CD14-positive monocyte (primary cell): ENCODE measurements around the gene RNF212B. TPM values are rescaled to one million over a fixed set of nuclear protein-coding genes. Genes with fewer than 3 reads are reported as not detected.

Experiments
- DNase-seq, 3 donors: peaks; one replicate each; pipeline ENCODE4 v3.0.0-alpha.2; 2011 to 2022
- H2AFZ ChIP-seq: 2 replicates; pipeline ENCODE4 v1.6.0; 2012; ENCODE audit warnings: mild to moderate bottlenecking, low read depth, low read length, inconsistent platforms; ENCODE audit not compliant: insufficient read depth, poor library complexity, severe bottlenecking
- H3K27ac ChIP-seq, 2 donors: 1 replicate in 1 of 2; 2 replicates in 1 of 2; pipeline ENCODE4 v1.5.1; 2012 to 2013; ENCODE audit warnings: low read length in 2 of 2, control low read depth in 1 of 2, inconsistent platforms in 1 of 2, low read depth in 1 of 2, mild to moderate bottlenecking in 1 of 2
- H3K27me3 ChIP-seq, 2 donors: one replicate each; pipeline versions ENCODE4 v1.6.0 to v1.6.1; 2011 to 2013; ENCODE audit warnings: low read length in 2 of 2; ENCODE audit not compliant: control insufficient read depth in 2 of 2, insufficient read depth in 2 of 2
- H3K36me3 ChIP-seq, 2 donors: replicated peaks in 1 of 2; 1 replicate in 1 of 2; 2 replicates in 1 of 2; pipeline versions ENCODE4 v1.5.1 to v1.6.1; 2012 to 2013; ENCODE audit warnings: low read length in 2 of 2, control low read depth in 1 of 2, inconsistent platforms in 1 of 2, mild to moderate bottlenecking in 1 of 2; ENCODE audit not compliant: insufficient read depth in 2 of 2, control insufficient read depth in 1 of 2
- H3K4me1 ChIP-seq, 2 donors: 1 replicate in 1 of 2; 2 replicates in 1 of 2; pipeline versions ENCODE4 v1.5.1 to v1.6.1; 2012 to 2013; ENCODE audit warnings: low read length in 2 of 2, control low read depth in 1 of 2, inconsistent platforms in 1 of 2, mild to moderate bottlenecking in 1 of 2, moderate library complexity in 1 of 2; ENCODE audit not compliant: insufficient read depth in 2 of 2, control insufficient read depth in 1 of 2
- H3K4me2 ChIP-seq: replicated peaks from 2 replicates; pipeline ENCODE3; 2012; ENCODE audit warnings: low read length, moderate library complexity, mild to moderate bottlenecking; ENCODE audit not compliant: poor library complexity, severe bottlenecking; ENCODE audit errors: extremely low read depth
- H3K4me3 ChIP-seq, 3 experiments: fragments of 200-600 bp in 1 of 3; sonication (generic) in 1 of 3; replicated peaks in 1 of 3; 1 replicate in 2 of 3; 2 replicates in 1 of 3; pipeline ENCODE4 v1.5.1; 2011 to 2013; ENCODE audit warnings: low read length in 3 of 3, mild to moderate bottlenecking in 3 of 3, control low read depth in 2 of 3, low read depth in 2 of 3, inconsistent platforms in 1 of 3, moderate library complexity in 1 of 3
- H3K79me2 ChIP-seq: 2 replicates; pipeline ENCODE4 v1.6.0; 2012; ENCODE audit warnings: mild to moderate bottlenecking, control low read depth, inconsistent platforms, low read length, moderate library complexity; ENCODE audit not compliant: insufficient read depth
- H3K9ac ChIP-seq: 2 replicates; pipeline ENCODE4 v1.6.0; 2017; ENCODE audit warnings: low read length, mild to moderate bottlenecking; ENCODE audit not compliant: insufficient read depth, poor library complexity, severe bottlenecking
- H3K9me3 ChIP-seq, 2 donors: replicated peaks in 1 of 2; 1 replicate in 1 of 2; 2 replicates in 1 of 2; pipeline versions ENCODE4 v1.5.1 to v1.6.1; 2012 to 2013; ENCODE audit warnings: low read length in 2 of 2, control low read depth in 1 of 2; ENCODE audit not compliant: control insufficient read depth in 1 of 2, insufficient read depth in 1 of 2
- H4K20me1 ChIP-seq: 2 replicates; pipeline ENCODE4 v1.6.0; 2012; ENCODE audit warnings: mild to moderate bottlenecking, low read length, control low read depth, moderate library complexity; ENCODE audit not compliant: insufficient read depth
- H3K27ac Mint-ChIP-seq, 7 donors: one replicate each; pipeline ENCODE4 v1.8.0; 2020; ENCODE audit warnings: mild to moderate bottlenecking in 7 of 7, mixed read lengths in 7 of 7, moderate library complexity in 6 of 7, inconsistent platforms in 2 of 7
- H3K27me3 Mint-ChIP-seq, 3 donors: one replicate each; pipeline ENCODE4 v1.8.0; 2021 to 2022; ENCODE audit warnings: low read depth in 3 of 3, mild to moderate bottlenecking in 3 of 3, mixed read lengths in 3 of 3, moderate library complexity in 3 of 3, inconsistent platforms in 1 of 3
- H3K36me3 Mint-ChIP-seq, 2 donors: one replicate each; pipeline ENCODE4 v1.8.0; 2020; ENCODE audit warnings: mixed read lengths in 2 of 2, inconsistent platforms in 1 of 2, mild to moderate bottlenecking in 1 of 2
- H3K4me1 Mint-ChIP-seq: one replicate; pipeline ENCODE4 v1.8.0; 2020; ENCODE audit warnings: mild to moderate bottlenecking, mixed read lengths
- H3K4me3 Mint-ChIP-seq, 2 donors: one replicate each; pipeline ENCODE4 v1.8.0; 2020; ENCODE audit warnings: mild to moderate bottlenecking in 2 of 2, mixed read lengths in 2 of 2, moderate library complexity in 1 of 2
- H3K9me3 Mint-ChIP-seq, 7 donors: one replicate each; pipeline ENCODE4 v1.8.0; 2020 to 2022; ENCODE audit warnings: mixed read lengths in 7 of 7, mild to moderate bottlenecking in 6 of 7, moderate library complexity in 6 of 7, inconsistent platforms in 2 of 7
- WGBS: methylation state at CpG from one replicate; pipeline ENCODE4 v1.1.5; 2013; ENCODE audit warnings: missing lambda C conversion rate; ENCODE audit not compliant: insufficient coverage; 5-methylcytosine and 5-hydroxymethylcytosine counted together
- intact Hi-C, 2 donors: fragments of 100-400 bp; cut with micrococcal nuclease; formaldehyde crosslinking; loops; one replicate each; pipeline versions ENCODE4 v1.15.0 to v1.15.1; 2023
- polyA plus RNA-seq, 3 donors: library from polyadenylated mRNA; depleted of rRNA in 1 of 3; unstranded in 2 of 3; stranded (reverse) in 1 of 3; fragments of 300-500 nt in 2 of 3; fragments of >200 nt in 1 of 3; fragmentation: Illumina TruSeq in 2 of 3; gene quantifications; 1 replicate in 2 of 3; 2 replicates in 1 of 3; pipeline ENCODE4 v1.2.3, GENCODE V29; 2012 to 2021
- TF ChIP-seq, protein P1 (sequence below): fragments of 200-600 bp; IDR thresholded peaks from one replicate; pipeline ENCODE4 v1.8.0; 2022; ENCODE audit warnings: antibody characterized with exemption, mild to moderate bottlenecking

Gene RNF212B
- polyA plus RNA-seq, 3 donors = not detected

DNA sequence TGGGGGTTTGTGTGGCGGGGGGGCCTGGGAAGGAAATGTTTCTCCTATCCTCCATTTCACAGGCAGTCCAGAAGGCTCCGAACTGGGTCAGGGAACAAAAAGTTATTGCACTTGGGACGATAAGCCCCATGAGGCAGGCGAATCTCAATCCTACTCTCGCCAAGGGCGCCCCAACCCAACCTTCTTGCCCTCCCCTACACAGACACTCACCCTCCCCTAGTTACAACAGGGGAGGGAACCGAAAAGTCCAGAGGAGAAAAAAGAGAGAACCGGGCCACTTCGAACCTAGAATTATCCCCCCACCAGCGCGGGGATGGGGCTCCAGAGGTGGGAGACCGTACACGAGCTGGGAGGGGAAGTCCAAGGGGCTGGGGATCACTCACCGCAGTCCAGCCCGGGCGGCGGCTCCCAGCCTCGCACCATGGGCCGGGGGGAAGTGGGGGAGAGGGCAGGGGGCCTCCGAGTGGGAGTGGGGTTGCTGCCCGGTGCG lies 47.8 kb downstream of the RNF212B start:
- intact Hi-C loops = loop anchor here (1.0 to 10.0 kb wide), 5 partner anchors 15 to 191 kb away; partner anchors contain the start of genes PABPN1 (in 2 of the 2), ACIN1 (in 1 of the 2) and C14orf119 (in 1 of the 2)
- peak overlapping the region; percentile 98 to 99 for H3K4me3 Mint-ChIP-seq
- peak overlapping the region; percentile 93 for H2AFZ ChIP-seq
- H3K4me2 ChIP-seq = peak overlapping the region; percentile 95
- peaks cover 3 to 7% of the 10 kb centered on the region in 2 donors for H3K36me3 ChIP-seq
- H3K9ac ChIP-seq = peak overlapping the region; percentile 92
- no peak for DNase-seq
- H3K4me1 ChIP-seq = peaks cover 18 to 25% of the 10 kb centered on the region in 2 donors
- WGBS = 0% methylated on average over 4 of the region's 22 CpGs
- no peaks in the 10 kb centered on the region for H4K20me1 ChIP-seq
- H3K79me2 ChIP-seq = peaks cover 36% of the 10 kb centered on the region
- H3K9me3 Mint-ChIP-seq = no peaks in the 10 kb centered on the region
- H3K36me3 Mint-ChIP-seq = peaks cover 0 to 6% of the 10 kb centered on the region in 2 donors
- peak overlapping the region; percentile 42 to 91 for H3K27ac ChIP-seq
- H3K4me3 ChIP-seq = peak overlapping the region; percentile 70 to 94 (median 89)
- H3K4me1 Mint-ChIP-seq = peaks cover 24% of the 10 kb centered on the region
- H3K27ac Mint-ChIP-seq = peak overlapping the region; percentile 84 to 94 (median 91)
- H3K27me3 ChIP-seq = no peaks in the 10 kb centered on the region
- TF ChIP-seq, protein P1, sequence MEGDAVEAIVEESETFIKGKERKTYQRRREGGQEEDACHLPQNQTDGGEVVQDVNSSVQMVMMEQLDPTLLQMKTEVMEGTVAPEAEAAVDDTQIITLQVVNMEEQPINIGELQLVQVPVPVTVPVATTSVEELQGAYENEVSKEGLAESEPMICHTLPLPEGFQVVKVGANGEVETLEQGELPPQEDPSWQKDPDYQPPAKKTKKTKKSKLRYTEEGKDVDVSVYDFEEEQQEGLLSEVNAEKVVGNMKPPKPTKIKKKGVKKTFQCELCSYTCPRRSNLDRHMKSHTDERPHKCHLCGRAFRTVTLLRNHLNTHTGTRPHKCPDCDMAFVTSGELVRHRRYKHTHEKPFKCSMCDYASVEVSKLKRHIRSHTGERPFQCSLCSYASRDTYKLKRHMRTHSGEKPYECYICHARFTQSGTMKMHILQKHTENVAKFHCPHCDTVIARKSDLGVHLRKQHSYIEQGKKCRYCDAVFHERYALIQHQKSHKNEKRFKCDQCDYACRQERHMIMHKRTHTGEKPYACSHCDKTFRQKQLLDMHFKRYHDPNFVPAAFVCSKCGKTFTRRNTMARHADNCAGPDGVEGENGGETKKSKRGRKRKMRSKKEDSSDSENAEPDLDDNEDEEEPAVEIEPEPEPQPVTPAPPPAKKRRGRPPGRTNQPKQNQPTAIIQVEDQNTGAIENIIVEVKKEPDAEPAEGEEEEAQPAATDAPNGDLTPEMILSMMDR = no peak
- H3K9me3 ChIP-seq = no peaks in the 10 kb centered on the region
- peaks cover 0 to 2% (median 0%) of the 10 kb centered on the region in 3 donors for H3K27me3 Mint-ChIP-seq

DNA sequence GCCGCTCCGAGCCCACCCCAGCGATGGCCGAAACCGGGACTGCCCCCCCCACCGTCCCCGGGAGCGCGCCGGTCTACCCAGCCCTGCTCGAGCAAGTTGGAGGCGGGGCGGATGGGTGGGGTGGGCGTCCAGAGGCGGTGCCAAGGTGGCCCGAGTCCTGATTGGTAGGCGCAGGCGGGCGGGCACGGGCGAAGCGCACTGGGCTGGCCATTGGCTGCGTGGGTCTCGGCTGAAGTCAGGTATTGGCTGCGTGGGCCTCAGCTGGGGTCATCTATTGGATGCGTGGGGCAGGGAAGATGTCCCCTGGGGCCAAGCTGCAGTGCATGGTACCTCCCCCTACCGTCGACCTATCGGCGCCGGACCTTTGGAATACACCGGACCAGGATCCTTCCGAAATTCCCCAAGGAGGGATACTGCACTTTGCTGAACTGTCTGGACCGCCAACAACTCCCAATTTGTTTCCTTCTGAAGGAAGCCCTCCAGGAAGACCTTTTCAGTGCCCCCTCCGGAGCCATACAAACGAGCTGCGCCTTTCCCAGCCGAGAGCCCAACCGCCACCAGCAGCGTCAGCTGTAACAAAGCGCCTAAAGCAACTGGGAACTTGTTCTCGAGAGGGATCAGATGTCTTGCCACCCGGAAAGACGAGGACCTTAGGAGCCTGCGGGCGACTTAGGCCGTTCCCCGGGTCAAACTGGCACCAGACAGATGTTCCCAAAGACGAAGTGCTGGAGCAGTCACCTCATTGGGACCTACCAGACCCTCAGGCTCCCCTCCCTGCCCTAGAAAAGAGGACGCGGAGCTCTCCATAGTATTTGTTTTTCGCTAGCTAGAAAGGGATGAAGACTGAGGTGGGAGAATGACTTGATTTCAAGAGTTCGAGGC lies 48.5 kb downstream of the RNF212B start, which contains the start of gene HOMEZ:
Gene HOMEZ, minus strand, starts transcription at position 113 of the 882 bp plus-strand sequence. CDS start 180 bp downstream, outside the sequence.
- Histone ChIP-seq H4K20me1 (no peaks in the 10 kb centered on the region), H3K27ac (peak within 1 kb of the TSS; percentile 91 to 95), H3K79me2 (peaks cover 36% of the 10 kb centered on the region), H2AFZ (peak within 1 kb of the TSS; percentile 93), H3K4me2 (peak within 1 kb of the TSS; percentile 95), H3K36me3 (peaks cover 3 to 7% of the 10 kb centered on the region in 2 donors), H3K4me1 (peaks cover 18 to 25% of the 10 kb centered on the region in 2 donors), H3K9ac (peak within 1 kb of the TSS; percentile 92), H3K4me3 (peak within 1 kb of the TSS; percentile 70 to 94 (median 89)), H3K27me3 (no peaks in the 10 kb centered on the region), H3K9me3 (no peaks in the 10 kb centered on the region)
- H3K27me3 Mint-ChIP-seq = peaks cover 0 to 2% (median 0%) of the 10 kb centered on the region in 3 donors
- peak within 1 kb of the TSS; percentile 94 to 99 (median 97) for H3K27ac Mint-ChIP-seq
- H3K4me1 Mint-ChIP-seq = peaks cover 24% of the 10 kb centered on the region
- TF ChIP-seq, protein P1 = no peak
- DNase-seq = peak; percentile 95 to 96 (median 95)
- 1% methylated on average over 48 of the region's 53 CpGs for WGBS
- intact Hi-C loops = loop anchor here (1.0 to 10.0 kb wide), 5 partner anchors 14 to 191 kb away; partner anchors contain the start of genes PABPN1 (in 2 of the 2), ACIN1 (in 1 of the 2) and C14orf119 (in 1 of the 2)
- peak within 1 kb of the TSS; percentile 98 to 99 for H3K4me3 Mint-ChIP-seq
- peaks cover 0 to 5% of the 10 kb centered on the region in 2 donors for H3K36me3 Mint-ChIP-seq
- no peaks in the 10 kb centered on the region for H3K9me3 Mint-ChIP-seq
